Uterus (tissue), 2 donors: ENCODE data around the gene GGA2.

Experiments used
- CTCF ChIP-seq, 4 experiments: fragments of 200-600 bp in 2 of 4; fragments of 450-650 bp in 2 of 4; sonication (generic) in 2 of 4; IDR thresholded peaks; one replicate each; pipeline ENCODE4 v1.5.1; 2016 to 2019; ENCODE audit warnings: antibody characterized with exemption in 4 of 4, mild to moderate bottlenecking in 2 of 4, moderate library complexity in 1 of 4
- POLR2A ChIP-seq, 2 donors: fragments of 450-650 bp; IDR thresholded peaks; one replicate each; pipeline ENCODE4 v1.6.1; 2016; ENCODE audit warnings: antibody characterized with exemption in 2 of 2, mild to moderate bottlenecking in 1 of 2, moderate library complexity in 1 of 2

DNA sequence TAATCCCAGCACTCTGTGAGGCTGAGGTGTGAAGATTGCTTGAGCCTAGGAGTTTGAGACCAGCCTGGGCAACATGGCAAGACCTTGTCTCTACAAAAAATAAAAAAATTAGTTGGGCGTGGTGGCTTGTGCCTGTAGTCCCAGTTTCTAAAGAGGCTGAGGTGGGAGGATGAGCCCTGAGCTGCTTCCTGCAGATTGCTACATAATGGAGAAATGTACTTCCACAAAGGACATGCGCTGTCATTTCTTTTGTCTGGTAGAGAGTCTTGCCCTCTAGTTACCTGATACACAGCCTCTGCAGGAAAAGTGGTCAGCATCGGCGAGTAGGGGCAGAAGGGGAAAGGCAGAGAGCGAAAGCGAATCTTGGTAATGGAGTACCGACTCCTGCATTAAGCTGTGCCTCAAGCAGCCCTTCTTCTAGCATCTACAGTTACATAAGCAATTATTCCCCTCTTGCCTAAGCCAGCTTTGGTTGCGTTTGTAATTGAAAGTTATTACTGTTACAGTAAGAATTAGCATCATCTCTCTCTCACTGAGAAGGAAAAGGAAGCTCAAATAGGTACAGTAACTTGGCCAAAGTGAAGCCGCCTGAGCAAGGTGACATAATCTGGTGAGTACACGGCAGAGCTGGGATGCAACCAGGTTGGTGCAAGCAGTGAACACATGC lies 18.5 kb upstream of the GGA2 start:
- TF ChIP-seq CTCF (IDR thresholded peaks at IDR 0.05) = no peak
- no peak for TF ChIP-seq POLR2A (IDR thresholded peaks at IDR 0.05)
